ENCODE results near the gene MIS18A.

DNA sequence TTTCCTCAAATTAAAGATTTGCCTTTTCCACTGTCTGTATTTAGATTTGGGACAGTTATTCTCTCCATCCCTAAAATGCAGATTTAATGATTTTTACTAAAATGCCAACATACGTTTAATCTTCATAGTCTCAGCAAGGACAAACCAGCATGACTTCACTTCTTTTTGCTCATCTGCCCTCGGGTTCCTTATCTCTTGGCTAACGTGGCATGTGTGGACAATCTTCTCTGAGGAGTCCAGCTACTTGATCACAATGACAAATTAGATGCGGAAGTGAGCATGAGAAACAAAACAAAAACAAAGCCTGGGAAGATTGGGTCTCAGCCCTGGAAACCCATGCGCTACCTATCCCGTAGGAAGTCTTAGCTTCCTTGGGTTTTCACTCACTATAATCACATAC is 20.8 kb upstream of the MIS18A start:
- TF ChIP-seq, protein P1, sequence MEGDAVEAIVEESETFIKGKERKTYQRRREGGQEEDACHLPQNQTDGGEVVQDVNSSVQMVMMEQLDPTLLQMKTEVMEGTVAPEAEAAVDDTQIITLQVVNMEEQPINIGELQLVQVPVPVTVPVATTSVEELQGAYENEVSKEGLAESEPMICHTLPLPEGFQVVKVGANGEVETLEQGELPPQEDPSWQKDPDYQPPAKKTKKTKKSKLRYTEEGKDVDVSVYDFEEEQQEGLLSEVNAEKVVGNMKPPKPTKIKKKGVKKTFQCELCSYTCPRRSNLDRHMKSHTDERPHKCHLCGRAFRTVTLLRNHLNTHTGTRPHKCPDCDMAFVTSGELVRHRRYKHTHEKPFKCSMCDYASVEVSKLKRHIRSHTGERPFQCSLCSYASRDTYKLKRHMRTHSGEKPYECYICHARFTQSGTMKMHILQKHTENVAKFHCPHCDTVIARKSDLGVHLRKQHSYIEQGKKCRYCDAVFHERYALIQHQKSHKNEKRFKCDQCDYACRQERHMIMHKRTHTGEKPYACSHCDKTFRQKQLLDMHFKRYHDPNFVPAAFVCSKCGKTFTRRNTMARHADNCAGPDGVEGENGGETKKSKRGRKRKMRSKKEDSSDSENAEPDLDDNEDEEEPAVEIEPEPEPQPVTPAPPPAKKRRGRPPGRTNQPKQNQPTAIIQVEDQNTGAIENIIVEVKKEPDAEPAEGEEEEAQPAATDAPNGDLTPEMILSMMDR (IDR thresholded peaks at IDR 0.05; ENCODE audit: low read length): no peak
- TF ChIP-seq EZH2 (optimal IDR thresholded peaks at IDR 0.05; ENCODE audit: low read depth, low read length) (no peak), EZH2phosphoT487 (IDR thresholded peaks at IDR 0.05; ENCODE audit: low read length) (no peak)

Measured in MM.1S (cell line).